ENCODE results near the gene SLC13A1. TPM values are rescaled to one million over a fixed set of nuclear protein-coding genes. Genes with fewer than 3 reads are reported as not detected.

Gene SLC13A1
- total and polyA plus RNA-seq, 2 experiments from 2014 or later: not detected

- no peak for TF ChIP-seq ZNF462 (CRISPR knock-in tag; IDR thresholded peaks at IDR 0.05)
- TF ChIP-seq ZNF114 (CRISPR knock-in tag; IDR thresholded peaks at IDR 0.05): no peak
- TF ChIP-seq CREB1 (CRISPR knock-in tag; IDR thresholded peaks at IDR 0.05; ENCODE audit: low read depth): no peak
- TF ChIP-seq JUNB (IDR thresholded peaks at IDR 0.05; ENCODE audit: unreplicated experiment): no peak
- TF ChIP-seq ETS1 (IDR thresholded peaks at IDR 0.05): no peak
- no peak for TF ChIP-seq EZH2phosphoT487 (IDR thresholded peaks at IDR 0.05; ENCODE audit: unreplicated experiment)
Observed at GRCh38 chr7:123201901-123202300, 2.1 kb upstream of the SLC13A1 start (continued).

- H3K36me3 ChIP-seq (ENCODE audit: insufficient read depth): no peaks in the 10 kb centered on the region
- H3K27me3 Mint-ChIP-seq (ENCODE audit: insufficient read depth, low read depth, poor library complexity): peaks cover 2% of the 10 kb centered on the region
- ATAC-seq: no peak
- TF ChIP-seq POLR2AphosphoS5 (IDR thresholded peaks at IDR 0.05; ENCODE audit: low read depth) (no peak), ZNF462 (CRISPR knock-in tag; IDR thresholded peaks at IDR 0.05) (no peak), CREB1 (CRISPR knock-in tag; IDR thresholded peaks at IDR 0.05; ENCODE audit: low read depth) (no peak)
Observed at GRCh38 chr7:123198668-123199652, 809 bp downstream of the SLC13A1 start.

More at GRCh38 chr7:123198668-123199652, 809 bp downstream of the SLC13A1 start:
- Mint-ChIP-seq H3K9me3 (no peaks in the 10 kb centered on the region), H3K4me1 (no peaks in the 10 kb centered on the region), H3K27ac (no peak overlapping the region), H3K36me3 (ENCODE audit: low read depth) (no peaks in the 10 kb centered on the region), H3K4me3 (no peak overlapping the region)
- no peak for DNase-seq (ENCODE audit: low spot score)
- no peak overlapping the region for H2AFZ ChIP-seq
- H3K27me3 ChIP-seq (ENCODE audit: insufficient read depth): no peaks in the 10 kb centered on the region
- no peak overlapping the region for H3K27ac ChIP-seq (ENCODE audit: low read depth)
- no peak overlapping the region for H3K4me2 ChIP-seq
- no peaks in the 10 kb centered on the region for H3F3A ChIP-seq (replicated peaks; ENCODE audit: low read depth)
- H3K9me2 ChIP-seq (ENCODE audit: insufficient read depth): no peaks in the 10 kb centered on the region; the same call in none of the 2 replicates
- H4K20me1 ChIP-seq (replicated peaks; ENCODE audit: insufficient read depth): no peaks in the 10 kb centered on the region
- H3K4me1 ChIP-seq (ENCODE audit: insufficient read depth): no peaks in the 10 kb centered on the region
- no peaks in the 10 kb centered on the region for H3K79me2 ChIP-seq (replicated peaks; ENCODE audit: insufficient read depth)
- H3K4me3 ChIP-seq: no peak overlapping the region

Data from GM23338 (cell line).